Islet precursor cell (in vitro differentiated cells): ENCODE results near the gene TEAD1.

ENCODE experiments used
- DNase-seq: peaks from one replicate; pipeline ENCODE4 v3.0.0-alpha.2; 2018

The TEAD1 gene

DNA sequence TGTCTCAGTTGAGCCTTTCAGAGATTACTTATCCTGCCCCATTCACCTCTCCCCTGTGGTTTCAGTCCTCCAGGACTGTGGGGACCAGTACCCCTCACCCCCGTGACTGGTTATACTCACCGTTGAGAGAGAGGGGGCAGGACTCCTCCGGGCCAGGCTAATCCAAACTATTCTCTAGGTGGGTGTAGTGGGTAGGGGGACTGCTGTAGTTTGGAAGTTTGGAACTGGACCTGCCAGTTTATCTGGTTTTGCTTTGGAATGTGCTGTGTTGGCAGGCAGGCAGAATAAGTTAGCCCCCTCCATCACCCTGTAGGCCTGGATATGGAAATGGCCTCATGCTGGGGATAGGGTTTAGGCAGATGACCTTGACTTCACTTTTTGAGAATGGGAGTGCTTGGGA lies 13.5 kb downstream of the TEAD1 start:
- DNase-seq, result peak; percentile 90

DNA sequence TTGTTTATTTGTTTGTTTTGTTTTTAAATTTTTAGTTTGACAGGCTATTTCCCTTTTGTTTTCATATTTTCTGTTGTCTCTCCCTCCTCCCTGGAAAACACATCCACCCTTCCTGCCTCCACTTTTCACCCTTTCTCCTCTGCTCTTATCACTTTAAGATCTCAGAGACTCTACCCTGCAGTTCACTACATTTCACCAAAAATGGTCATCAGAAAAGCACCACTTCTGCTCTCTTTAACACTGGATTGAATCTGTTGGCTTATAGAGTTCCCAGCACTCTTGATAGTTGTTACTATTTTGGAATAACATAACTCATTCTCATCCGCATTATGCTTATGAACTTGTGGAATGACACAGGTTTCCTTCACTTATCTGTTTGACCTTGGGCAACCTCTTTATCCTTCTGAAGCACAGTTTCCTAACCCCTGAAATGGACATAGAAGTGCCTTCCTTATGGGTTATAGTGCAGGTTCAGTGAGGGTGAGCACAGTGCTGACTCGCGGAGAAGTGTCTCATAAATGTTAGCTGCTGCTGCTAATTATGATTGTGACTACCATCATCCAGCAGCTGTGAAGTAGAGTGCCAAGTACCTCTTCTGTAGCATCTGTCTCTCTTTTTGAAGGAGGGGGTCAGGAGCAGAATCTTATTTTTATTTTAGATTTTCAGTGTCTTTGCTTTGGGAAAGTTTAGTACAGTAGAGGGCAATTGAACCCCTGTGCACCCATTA lies 15.0 kb downstream of the TEAD1 start:
- no peak for DNase-seq

DNA sequence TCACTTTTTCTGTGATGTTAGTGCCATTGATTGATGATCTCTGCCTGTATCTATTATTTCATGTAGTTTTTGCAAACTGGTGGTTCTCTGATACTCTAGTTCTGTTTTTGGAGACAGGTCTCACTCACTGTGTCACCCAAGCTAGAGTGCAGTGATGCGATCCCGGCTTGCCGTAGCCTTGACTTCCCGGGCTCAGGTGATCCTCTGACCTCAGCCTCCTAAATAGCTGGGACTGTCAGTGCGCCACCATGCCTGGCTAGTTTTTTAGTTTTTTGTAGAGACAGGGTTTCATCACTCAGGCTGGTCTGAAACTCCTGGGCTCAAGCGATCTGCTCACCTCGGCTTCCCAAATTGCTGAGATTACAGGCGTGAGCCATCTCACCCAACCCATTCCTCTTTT lies 16.4 kb downstream of the TEAD1 start:
- no peak for DNase-seq

DNA sequence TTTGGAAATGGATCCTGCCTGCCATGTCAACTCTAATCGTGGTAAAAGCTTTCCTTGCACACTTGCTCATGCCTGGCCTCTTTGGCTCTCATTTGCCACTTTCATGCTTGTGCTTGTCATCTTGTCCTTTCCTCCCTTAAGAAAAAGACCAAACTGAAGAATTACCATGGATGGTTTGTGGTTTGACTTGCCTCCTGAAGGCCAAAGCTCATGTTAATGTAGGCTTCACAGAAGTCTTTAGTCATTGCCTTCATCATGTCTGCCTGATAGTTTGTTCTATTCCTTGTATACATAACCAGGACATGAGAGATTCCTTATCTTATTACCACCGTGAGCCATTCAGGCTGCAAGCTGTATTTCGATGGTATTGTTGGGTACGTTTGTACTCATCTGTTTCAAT lies 17.3 kb downstream of the TEAD1 start:
- DNase-seq, result no peak

DNA sequence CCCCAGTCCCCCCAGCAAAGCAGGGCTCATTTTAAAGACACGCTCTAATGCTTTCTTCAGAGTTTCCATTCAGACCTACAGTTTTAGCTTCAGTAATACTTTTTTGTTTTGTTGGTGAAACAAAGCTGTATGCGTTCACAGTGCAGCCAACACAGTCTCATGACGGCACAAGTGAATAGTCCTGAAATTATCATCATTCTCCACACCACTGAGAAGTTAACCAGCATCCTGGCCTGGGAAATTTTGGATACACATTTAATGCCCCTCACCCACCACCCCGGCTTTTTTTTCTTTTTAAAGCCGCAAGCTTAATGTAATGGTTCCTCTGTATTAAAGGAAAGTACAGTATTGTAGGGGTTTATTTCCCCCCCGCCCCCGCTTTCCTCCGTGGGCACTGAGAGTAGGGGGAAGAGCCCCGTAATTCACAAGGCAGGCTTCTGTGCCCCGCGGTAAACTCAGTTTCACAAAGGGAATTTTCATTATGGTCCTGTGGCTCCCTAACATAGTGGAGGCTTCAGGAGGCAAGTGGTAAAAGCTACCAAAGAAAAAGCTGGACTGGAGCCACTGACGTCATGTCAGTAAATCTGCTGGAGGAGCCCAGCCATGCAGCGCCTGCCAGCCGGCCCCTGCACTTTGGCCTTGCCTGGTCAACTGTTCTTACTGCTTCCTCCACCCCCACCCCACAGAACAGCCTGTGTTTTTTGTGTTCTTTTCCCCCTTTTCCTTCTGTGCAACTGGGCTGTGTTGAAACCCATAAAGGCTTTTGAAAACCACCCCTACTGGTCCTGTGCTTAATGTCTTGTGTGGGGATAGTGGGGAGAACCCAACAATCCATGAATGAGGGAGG lies 18.2 kb downstream of the TEAD1 start:
- peak; percentile 91 for DNase-seq

DNA sequence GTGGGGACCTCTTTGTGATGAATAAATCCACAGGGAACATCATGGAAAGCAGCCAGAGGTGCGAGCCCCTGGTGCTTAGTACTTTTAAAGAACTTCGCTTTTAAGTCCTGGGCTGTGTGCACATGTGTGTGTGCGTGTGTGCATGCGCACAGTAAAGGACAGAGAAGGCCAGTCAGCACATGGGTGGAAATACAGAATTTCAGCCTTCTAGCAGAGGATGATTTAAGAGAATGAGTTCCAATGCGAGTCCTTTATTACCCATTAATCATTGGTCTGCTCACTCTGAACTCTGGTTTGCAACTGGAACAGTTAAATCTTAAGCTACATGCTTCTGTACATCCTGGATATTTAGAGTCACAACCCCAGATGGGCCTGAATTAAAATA lies 18.9 kb downstream of the TEAD1 start:
- DNase-seq, result no peak

DNA sequence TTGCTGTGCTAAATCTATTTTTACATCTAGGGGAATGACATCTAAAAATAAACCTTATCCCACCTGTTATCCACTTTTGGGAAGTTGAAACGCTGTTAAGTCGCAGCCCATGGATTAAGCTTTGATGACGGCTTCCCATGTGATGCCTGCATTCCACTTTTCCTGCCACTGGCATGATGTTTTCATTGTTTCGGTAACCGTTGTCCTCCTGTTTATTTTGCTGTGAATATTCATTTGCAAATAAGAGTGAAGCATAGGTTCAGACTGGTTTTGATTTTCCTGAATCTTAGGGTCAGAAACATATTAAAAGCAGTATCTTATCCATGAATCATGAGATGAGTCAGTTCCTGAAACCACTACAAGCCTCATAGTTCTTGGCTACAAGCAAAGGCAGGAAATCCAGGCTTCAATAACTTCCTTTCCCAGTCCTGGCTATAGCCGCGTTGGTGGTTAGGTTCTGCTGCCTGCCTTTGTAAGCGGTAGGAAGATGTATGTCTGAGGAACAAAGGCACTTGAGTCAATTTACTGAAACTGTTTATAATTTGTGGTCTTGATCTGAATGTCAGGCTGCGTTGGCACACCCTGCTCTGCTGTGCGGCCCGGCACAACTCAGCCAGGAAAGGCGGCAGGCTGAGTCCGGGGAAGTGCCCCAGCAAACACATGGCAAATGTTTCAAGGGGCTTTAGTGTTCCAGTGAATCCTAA lies 19.4 kb downstream of the TEAD1 start:
- peak; percentile 87 for DNase-seq

DNA sequence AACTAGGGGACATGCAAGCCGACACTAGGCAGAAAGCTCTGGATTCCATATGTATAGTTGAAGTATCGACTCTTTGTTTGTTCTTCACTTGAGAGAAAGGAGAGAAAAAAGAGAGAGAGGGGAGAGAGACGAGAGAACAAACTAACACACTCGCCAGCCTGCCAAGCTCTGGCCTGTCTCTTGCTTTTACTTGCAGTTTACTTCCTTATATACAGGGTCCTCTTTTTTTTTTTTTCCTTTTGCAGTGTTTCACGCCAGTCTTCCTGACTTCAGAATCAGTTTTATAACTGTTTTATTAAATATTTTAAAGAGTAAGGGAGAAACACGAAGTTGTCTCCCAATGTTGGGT lies 19.9 kb downstream of the TEAD1 start:
- DNase-seq, result no peak

DNA sequence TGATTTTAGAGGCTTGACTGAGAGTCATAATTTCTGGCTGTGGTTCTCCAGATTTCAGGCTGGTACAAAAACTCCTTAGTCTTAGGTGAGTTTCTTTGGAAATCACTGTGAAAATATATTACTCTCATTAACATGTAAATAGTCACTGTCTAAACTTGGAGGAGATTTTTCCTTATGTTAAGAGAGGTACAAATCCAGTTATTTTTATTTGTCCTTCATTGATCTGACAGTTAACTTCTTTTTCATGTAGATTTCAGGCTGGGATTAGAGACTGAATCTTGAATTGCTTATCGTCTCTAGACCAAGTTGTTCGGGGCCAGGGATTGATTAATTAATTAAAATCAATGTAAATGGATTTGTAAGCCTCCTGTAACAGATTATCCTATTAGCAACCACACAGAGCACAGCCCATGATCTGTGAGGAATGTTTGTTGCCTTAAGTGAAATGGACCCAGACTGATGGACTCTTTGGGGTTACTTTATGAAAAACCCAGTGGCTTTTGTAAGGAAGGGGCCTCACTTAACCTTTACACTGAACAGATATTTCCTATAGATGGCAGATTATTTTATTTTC lies 21.1 kb downstream of the TEAD1 start:
- DNase-seq, result no peak

DNA sequence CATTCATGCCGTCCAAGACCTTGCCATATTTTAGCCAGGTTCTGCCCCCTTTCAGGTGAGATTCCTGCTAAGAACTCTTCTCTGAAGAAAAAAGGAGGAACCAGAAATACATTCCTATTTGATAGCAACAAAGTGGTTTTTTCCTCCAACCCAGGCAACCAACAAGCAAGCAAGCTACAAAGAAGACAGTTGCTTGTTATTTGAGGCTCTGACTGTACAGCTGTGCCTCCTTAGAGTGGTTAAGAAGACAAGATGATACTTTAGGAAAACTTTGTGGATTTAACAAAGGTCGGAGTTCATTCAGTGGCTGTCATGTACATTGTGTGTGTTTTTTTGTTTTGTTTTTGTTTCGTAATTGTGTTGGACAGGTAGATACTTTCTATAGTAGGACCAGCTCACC lies 21.7 kb downstream of the TEAD1 start:
- no peak for DNase-seq

DNA sequence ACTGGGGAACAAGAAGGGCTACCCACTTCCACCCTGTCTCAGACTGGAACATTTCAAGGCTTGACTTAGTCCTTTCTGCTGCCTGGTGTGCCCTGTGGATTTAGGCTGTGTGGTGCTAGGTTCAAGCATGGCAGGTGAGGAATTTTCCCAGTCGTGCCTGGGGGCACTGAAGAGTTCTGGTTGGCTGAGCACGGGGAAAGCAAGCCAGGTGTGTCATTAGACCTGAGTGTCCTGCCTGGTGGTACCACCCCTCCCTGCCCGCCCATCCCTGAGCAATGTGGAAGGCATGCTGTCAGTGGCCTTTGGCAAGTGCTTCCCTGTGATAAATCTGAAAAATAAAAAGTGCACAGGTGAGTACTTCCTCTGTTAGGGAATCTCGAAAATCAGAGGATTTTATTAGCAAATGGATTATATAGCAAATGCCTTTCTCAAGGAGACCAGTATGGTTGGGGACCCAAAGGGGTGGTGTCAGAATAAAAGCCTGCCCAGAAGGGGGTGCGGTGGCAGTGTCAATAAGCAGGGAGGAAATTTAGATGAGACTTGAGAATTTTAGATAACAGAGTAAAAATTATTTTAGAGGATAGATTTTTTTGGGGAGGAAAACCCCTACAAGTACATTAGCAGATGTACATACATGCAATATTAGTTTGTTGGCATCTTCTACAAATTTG lies 22.8 kb downstream of the TEAD1 start:
- peak; percentile 84 for DNase-seq

DNA sequence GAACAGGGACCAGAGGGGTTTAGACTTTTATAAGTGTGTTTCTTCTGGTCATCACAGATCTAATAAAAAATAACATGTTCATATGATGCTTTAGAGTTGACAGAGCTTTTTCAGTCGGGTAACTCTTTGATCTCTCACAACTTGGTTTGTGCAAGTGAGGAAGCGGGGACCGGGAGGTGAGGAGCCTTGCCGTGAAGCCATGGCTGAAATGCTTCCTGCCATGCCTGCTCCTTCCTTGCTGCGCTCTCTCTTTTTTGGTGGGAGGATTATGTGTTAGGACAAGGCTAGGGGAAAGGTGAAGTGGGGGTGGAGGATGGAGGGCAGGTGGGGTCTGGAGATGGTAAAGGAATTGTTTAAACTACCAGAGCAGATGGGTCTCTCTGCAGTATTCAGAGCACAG lies 23.8 kb downstream of the TEAD1 start:
- no peak for DNase-seq

DNA sequence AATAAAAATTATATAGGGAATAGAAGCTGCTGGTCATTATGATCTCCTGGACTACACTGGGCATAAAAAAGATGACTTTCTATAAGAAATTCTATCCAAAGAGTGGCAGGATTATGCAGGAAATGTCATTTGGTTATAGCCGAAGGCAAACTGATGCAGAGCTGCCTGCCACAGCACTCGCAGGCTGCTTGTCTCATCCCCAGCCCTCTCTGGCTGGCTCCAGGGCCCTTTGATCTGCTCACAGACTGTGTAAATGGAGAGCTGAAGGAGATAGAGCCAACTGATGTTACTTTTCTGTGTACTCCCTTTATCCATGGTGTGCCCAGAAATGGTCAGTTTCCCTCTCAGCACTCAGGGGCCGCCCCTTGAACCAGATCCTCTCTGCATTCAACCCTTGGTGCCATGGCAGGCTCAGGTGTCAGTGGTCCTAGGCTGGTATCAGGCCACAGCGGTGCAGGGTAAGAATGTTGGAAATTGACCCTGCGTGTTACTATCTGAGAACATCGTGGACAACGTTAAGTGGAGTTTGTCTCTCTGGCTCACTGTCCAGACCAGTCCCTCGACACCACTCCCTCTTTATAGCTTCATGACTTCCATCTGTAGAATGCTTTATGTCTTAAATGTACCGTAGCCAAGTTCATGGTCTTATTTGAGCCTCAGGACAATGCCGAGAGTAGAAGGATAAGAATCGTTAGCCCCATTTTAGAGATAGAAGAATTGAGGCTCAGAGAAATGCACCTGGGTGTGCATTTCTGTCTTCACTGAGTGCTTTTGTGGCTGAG lies 27.8 kb downstream of the TEAD1 start:
- peak; percentile 81 for DNase-seq

DNA sequence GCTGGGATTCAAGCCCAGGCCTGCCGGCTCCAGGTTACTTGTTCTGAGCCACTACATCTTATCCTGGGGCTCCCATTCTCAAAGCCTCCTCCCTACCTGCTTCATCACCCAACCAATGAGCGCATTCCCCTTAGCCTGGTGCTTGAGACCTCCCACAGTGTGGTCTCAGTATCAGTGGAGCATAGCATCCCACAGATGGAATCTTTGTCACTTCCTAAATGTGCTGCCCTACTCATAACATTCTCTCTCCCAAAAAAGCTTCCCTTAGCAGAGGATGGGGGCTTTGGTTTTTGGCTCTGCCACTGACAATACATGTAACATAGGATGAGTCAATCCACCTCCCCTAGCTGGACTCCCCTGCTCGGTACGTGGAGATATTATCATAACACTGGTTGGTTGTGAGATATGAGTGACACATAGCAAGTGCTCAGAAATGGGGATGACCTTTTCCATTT lies 28.8 kb downstream of the TEAD1 start:
- DNase-seq, result no peak

DNA sequence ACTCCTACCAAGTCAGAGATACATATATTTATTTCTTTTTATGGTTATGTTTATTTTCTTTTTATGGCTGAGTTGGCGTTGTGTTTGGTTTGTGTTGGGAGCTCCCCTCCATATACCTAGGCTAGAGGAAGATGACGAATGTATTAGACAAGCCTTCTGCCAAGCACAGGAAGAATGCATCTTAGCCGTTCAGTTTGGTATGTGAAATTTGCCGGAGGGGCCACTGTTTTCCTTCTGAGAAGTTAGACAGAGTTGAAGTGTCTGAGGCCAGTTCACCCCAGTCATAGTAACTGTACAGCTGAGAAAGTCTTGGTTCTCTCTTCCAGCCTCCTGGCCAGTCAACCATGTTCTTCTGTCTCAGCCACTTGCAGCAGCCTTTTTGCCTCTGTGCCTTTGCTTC lies 29.8 kb downstream of the TEAD1 start:
- peak; percentile 75 for DNase-seq

DNA sequence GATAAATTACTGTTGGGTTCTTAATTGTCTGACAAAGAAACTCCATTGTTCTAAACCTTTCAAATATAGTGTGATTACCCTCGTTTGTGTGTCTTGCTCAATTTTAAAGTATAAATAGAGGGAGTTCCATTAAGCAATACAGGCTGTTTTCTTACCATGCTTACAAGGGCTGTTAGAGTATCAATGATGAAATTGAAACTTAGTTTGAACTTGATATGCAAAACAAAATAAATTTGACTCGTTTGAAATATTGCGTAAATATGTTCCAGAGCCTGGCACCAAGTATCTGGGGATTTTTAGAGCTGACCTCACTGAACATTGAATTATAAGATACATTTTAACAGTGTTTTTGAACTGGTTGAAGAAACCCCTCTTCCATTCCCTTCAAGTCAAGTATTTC lies 31.7 kb downstream of the TEAD1 start:
- DNase-seq, result no peak

DNA sequence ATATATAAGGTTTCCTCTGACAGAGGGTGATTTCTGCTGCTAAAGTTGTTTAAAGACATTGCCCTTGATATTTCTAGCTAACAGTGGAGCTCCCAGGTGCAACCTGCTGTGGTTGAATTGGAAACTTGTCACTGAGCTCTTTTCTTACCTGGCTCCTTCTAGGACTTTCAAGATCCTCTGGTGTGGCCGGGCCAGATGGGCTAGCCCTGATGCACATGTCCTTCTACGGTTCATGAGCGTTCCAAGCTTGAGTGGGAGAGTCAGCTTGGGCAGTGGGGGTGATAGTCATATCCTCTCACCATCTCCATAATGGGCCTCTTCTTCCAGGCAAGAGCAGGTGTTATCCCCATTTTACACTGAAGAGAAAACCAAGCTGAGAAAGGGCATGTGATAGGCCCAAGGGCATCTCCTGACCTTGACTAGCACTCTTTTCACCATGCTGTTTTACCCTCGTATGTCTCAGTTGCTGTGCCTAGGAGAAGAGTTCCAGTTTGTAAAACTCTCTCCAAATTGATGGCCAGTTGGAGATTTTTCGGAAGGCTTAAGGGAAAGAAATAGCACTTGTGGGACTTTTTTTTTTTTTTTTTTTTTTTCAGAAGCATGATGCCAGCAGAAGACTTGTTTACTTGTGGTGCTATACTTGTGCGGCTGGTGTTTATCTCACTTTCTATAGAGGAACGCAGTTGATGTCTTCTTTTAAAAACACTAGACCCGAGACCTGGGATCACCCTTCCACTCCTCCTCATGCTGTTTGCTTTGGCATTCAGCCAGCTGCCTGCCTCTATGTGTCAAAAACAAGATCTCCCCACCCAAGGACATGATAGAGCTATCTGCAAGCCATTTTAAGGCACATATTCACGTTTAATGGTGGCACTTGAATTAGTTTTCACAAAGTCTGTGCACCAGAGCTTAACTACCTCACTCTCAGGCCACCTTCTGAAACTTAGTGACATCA lies 32.6 kb downstream of the TEAD1 start:
- peak; percentile 14 for DNase-seq

DNA sequence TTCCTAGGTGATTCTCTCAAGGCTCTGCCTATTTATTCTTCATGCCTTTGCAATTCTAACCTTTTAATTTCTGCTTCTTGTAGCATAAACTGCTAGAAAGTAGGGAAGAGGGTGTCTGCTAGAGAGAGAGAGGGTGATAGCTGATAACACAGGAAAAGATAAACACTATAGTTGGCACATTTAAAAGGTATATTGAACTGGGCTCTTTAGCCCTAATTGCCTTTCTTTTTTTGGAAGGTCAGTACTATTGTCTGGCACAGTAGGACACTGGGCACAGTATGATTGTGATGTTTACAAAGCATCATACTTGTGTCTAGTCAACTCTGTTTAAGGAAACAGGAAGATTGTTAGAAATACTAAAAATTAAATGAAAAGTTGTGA lies 33.3 kb downstream of the TEAD1 start:
- no peak for DNase-seq

DNA sequence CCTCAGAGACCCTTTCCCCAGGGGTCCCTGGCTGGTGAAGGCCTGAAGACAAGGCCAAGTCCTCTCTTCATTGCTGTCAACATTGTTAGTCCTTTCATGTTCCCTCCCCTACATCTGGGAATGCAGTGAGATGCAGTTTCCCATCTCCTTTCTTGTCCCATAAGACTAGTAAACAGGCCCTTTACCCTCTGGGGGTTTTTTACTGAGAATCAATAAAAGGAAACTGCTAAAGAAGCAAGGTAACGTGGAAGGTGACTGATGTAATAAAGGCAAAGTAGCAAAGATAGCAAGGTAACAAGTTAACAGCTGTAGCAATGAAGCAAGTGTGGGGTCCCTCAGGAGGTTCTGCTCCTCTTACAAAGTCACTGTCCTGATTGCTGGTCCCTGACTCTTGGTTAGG lies 37.3 kb downstream of the TEAD1 start:
- DNase-seq, result no peak

DNA sequence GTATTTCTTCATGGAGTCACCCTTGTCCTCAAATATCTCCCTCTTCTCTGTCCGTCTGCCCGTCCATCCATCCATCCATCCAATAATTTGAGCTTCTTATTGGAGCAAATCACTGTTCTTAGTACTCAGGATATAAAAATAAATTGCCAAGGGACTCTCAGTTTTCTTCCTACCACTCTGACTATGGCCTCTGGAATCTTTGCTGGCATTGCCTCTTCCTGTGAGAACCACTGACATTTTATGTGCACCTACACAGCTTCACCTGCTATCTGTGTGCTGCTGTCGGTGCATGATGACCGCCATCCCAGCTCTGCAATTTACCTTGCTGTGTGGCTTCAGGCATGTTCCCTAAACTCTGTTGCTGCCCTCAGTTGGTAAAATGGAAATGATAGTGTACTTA lies 37.9 kb downstream of the TEAD1 start:
- DNase-seq, result no peak

DNA sequence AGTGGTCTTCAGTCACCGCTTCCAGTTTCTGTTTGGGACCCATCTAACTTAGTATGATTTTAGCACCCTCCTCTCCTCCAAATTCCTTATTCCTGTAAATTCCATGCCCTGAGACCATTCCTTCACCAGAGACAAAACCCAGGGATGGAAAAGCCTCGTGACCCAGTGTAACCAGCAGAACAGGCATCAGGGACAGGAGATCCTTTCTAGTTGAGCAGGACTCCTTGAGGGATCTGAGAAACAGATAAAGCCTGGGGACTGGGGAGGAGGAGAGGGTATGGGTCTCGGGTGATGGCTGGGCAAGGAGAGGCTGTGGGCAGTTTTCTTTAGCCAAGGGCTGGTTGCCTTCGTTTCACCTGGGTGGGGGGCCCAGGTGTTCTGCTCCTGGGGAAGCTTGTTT lies 40.9 kb downstream of the TEAD1 start:
- DNase-seq, result peak; percentile 64
